ENCODE results near the gene ZDHHC13.

Gene ZDHHC13

GRCh38 chr11:19208181-19208580, 91.2 kb downstream of the ZDHHC13 start:
- no peak for DNase-seq (ENCODE audit: low read depth)

GRCh38 chr11:19208959-19209546, 92.1 kb downstream of the ZDHHC13 start:
- no peak for DNase-seq (ENCODE audit: low read depth)

- DNase-seq (ENCODE audit: low read depth), result no peak
These were observed 92.8 kb downstream of the ZDHHC13 start for GRCh38 chr11:19209617-19210370.

- DNase-seq (ENCODE audit: low read depth), result no peak
These were observed 99.1 kb downstream of the ZDHHC13 start for GRCh38 chr11:19216021-19216420.

- DNase-seq (ENCODE audit: low read depth), result no peak
These were observed 99.9 kb downstream of the ZDHHC13 start for GRCh38 chr11:19216709-19217374.

- DNase-seq (ENCODE audit: low read depth), result no peak
These were observed 101.2 kb downstream of the ZDHHC13 start for GRCh38 chr11:19218216-19218615.

GRCh38 chr11:19218786-19219460, 102.0 kb downstream of the ZDHHC13 start:
- no peak for DNase-seq (ENCODE audit: low read depth)

GRCh38 chr11:19220903-19221724, 104.1 kb downstream of the ZDHHC13 start:
- no peak for DNase-seq (ENCODE audit: low read depth)

- DNase-seq (ENCODE audit: low read depth), result no peak
These were observed 108.2 kb downstream of the ZDHHC13 start for GRCh38 chr11:19225123-19225522.

- DNase-seq (ENCODE audit: low read depth), result no peak
These were observed 108.6 kb downstream of the ZDHHC13 start for GRCh38 chr11:19225581-19225980.
